H1 (cell line): ENCODE data around the gene SPTSSB. TPM values are rescaled to one million over a fixed set of nuclear protein-coding genes. Genes with fewer than 3 reads are reported as not detected.

Experiments
- CTCF ChIA-PET: fragments of 300-600 bp; sonication (Branson Sonifier 250); formaldehyde crosslinking; loops from one replicate; lab custom pipeline; 2021; ENCODE audit not compliant: partially characterized antibody; lab: Charles Lee
- POLR2A ChIA-PET: fragments of 300-600 bp; sonication (Branson Sonifier 250); formaldehyde crosslinking; loops from one replicate; lab custom pipeline; 2021; ENCODE audit warnings: inconsistent platforms; ENCODE audit not compliant: partially characterized antibody; lab: Charles Lee
- DNase-seq, 2 experiments: peaks; one replicate each; pipeline versions ENCODE4 v3.0.0 to v3.0.0-alpha.2; 2010 to 2022; ENCODE audit warnings: low spot score in 2 of 2, low read depth in 1 of 2, mixed read lengths in 1 of 2
- FAIRE-seq: peaks from 2 replicates; lab custom pipeline; 2011; peaks lifted over from hg19 to GRCh38; lab: Jason Lieb, UNC
- H2AFZ ChIP-seq: 2 replicates; pipeline ENCODE4 v1.8.1; 2012; ENCODE audit warnings: low read length, inconsistent platforms
- H2AK5ac ChIP-seq: 2 replicates; pipeline ENCODE4 v1.6.1; 2013; ENCODE audit warnings: low read depth, low read length
- H2BK120ac ChIP-seq: replicated peaks from 2 replicates; pipeline ENCODE3; 2013; ENCODE audit warnings: low read depth, low read length, inconsistent platforms
- H2BK12ac ChIP-seq: 2 replicates; pipeline ENCODE4 v1.6.1; 2013; ENCODE audit warnings: low read depth, low read length
- H2BK15ac ChIP-seq: 2 replicates; pipeline ENCODE4 v1.6.1; 2013; ENCODE audit warnings: low read length
- H2BK20ac ChIP-seq: 2 replicates; pipeline ENCODE4 v1.6.1; 2013; ENCODE audit warnings: low read length
- H2BK5ac ChIP-seq: 2 replicates; pipeline ENCODE4 v1.6.1; 2013; ENCODE audit warnings: low read depth, low read length
- H3K14ac ChIP-seq: 2 replicates; pipeline ENCODE4 v1.6.1; 2013; ENCODE audit warnings: inconsistent platforms; ENCODE audit not compliant: insufficient read length
- H3K18ac ChIP-seq: 2 replicates; pipeline ENCODE4 v1.6.1; 2013; ENCODE audit warnings: low read length; ENCODE audit errors: extremely low read depth
- H3K23ac ChIP-seq: 2 replicates; pipeline ENCODE4 v1.6.1; 2013; ENCODE audit warnings: inconsistent platforms; ENCODE audit not compliant: insufficient read length
- H3K23me2 ChIP-seq: 2 replicates; pipeline ENCODE4 v1.6.1; 2013; ENCODE audit warnings: low read depth, low read length
- H3K27ac ChIP-seq: 2 replicates; pipeline ENCODE4 v1.6.1; 2011; ENCODE audit warnings: low read depth, low read length, inconsistent platforms
- H3K27me3 ChIP-seq, 4 experiments: replicated peaks in 1 of 4; 1 replicate in 1 of 4; 2 replicates in 3 of 4; pipeline versions ENCODE4 v1.6.1 to v1.8.1; 2011 to 2013; ENCODE audit warnings: low read length in 3 of 4, mild to moderate bottlenecking in 3 of 4, inconsistent platforms in 2 of 4, mixed read lengths in 2 of 4, moderate library complexity in 1 of 4; ENCODE audit not compliant: control insufficient read depth in 3 of 4, insufficient read depth in 3 of 4; ENCODE audit errors: extremely low read depth in 1 of 4
- H3K36me3 ChIP-seq, 4 experiments: 2 replicates each; pipeline versions ENCODE4 v1.6.1 to v1.8.1; 2011 to 2013; ENCODE audit warnings: mild to moderate bottlenecking in 4 of 4, low read length in 3 of 4, moderate library complexity in 2 of 4, control low read depth in 1 of 4, inconsistent platforms in 1 of 4; ENCODE audit not compliant: insufficient read depth in 4 of 4, control insufficient read depth in 2 of 4
- H3K4ac ChIP-seq: replicated peaks from 2 replicates; pipeline ENCODE3; 2013; ENCODE audit warnings: low read length, low read depth, mixed read lengths, inconsistent platforms; ENCODE audit not compliant: insufficient read length
- H3K4me1 ChIP-seq, 4 experiments: replicated peaks in 1 of 4; 1 replicate in 1 of 4; 2 replicates in 3 of 4; pipeline versions ENCODE4 v1.6.1 to v1.8.1; 2011 to 2013; ENCODE audit warnings: low read length in 3 of 4, inconsistent platforms in 2 of 4, mixed read lengths in 1 of 4; ENCODE audit not compliant: insufficient read depth in 4 of 4, control insufficient read depth in 3 of 4
- H3K4me2 ChIP-seq, 2 experiments: 2 replicates each; pipeline versions ENCODE4 v1.6.1 to v1.8.1; 2011 to 2013; ENCODE audit warnings: low read depth in 2 of 2, low read length in 2 of 2, control low read depth in 1 of 2, inconsistent platforms in 1 of 2, mild to moderate bottlenecking in 1 of 2; ENCODE audit not compliant: insufficient read depth in 1 of 2
- H3K4me3 ChIP-seq, 4 experiments: fragments of 200-600, 300-600 bp in 1 of 4; sonication (generic), shearing (Covaris generic), sonication (Bioruptor Twin) in 1 of 4; 2 replicates each; pipeline versions ENCODE4 v1.5.1 to v1.8.1; 2011 to 2016; ENCODE audit warnings: low read length in 4 of 4, low read depth in 3 of 4, control low read depth in 2 of 4, inconsistent platforms in 2 of 4, mild to moderate bottlenecking in 2 of 4, mixed read lengths in 1 of 4, moderate library complexity in 1 of 4; ENCODE audit not compliant: insufficient read depth in 2 of 4; ENCODE audit errors: extremely low read depth in 1 of 4
- H3K56ac ChIP-seq: replicated peaks from 2 replicates; pipeline ENCODE3; 2013; ENCODE audit warnings: low read depth, mild to moderate bottlenecking, mixed read lengths, low read length, inconsistent platforms; ENCODE audit not compliant: insufficient read length
- H3K79me1 ChIP-seq: 2 replicates; pipeline ENCODE4 v1.6.1; 2013; ENCODE audit warnings: low read depth, low read length, control low read depth
- H3K79me2 ChIP-seq, 2 experiments: 2 replicates each; pipeline versions ENCODE4 v1.6.1 to v1.8.1; 2012 to 2013; ENCODE audit warnings: low read length in 2 of 2, mild to moderate bottlenecking in 2 of 2, inconsistent platforms in 1 of 2; ENCODE audit not compliant: insufficient read depth in 2 of 2, control insufficient read depth in 1 of 2
- H3K9ac ChIP-seq, 4 experiments: replicated peaks in 1 of 4; 1 replicate in 1 of 4; 2 replicates in 3 of 4; pipeline versions ENCODE4 v1.6.1 to v1.8.1; 2011 to 2013; ENCODE audit warnings: low read depth in 3 of 4, low read length in 3 of 4, control low read depth in 2 of 4, mild to moderate bottlenecking in 2 of 4, moderate library complexity in 2 of 4, inconsistent platforms in 1 of 4; ENCODE audit errors: extremely low read depth in 1 of 4
- H3K9me3 ChIP-seq, 2 experiments: 2 replicates each; pipeline versions ENCODE4 v1.6.1 to v1.8.1; 2012 to 2013; ENCODE audit warnings: mild to moderate bottlenecking in 2 of 2, moderate library complexity in 2 of 2, control low read depth in 1 of 2, inconsistent platforms in 1 of 2, low read depth in 1 of 2, low read length in 1 of 2, mixed read lengths in 1 of 2; ENCODE audit not compliant: insufficient read depth in 2 of 2
- H4K20me1 ChIP-seq, 2 experiments: replicated peaks in 1 of 2; 2 replicates each; pipeline versions ENCODE3 to v1.8.1; 2011 to 2013; ENCODE audit warnings: inconsistent platforms in 2 of 2, low read length in 2 of 2, mild to moderate bottlenecking in 1 of 2; ENCODE audit not compliant: insufficient read depth in 2 of 2, control insufficient read depth in 1 of 2
- H4K5ac ChIP-seq: 2 replicates; pipeline ENCODE4 v1.6.1; 2013; ENCODE audit warnings: low read length, low read depth, mixed read lengths, inconsistent platforms; ENCODE audit not compliant: insufficient read length
- H4K8ac ChIP-seq: 2 replicates; pipeline ENCODE4 v1.8.0; 2013; ENCODE audit warnings: mild to moderate bottlenecking, moderate library complexity, low read length, inconsistent platforms; ENCODE audit not compliant: insufficient read depth; ENCODE audit errors: extremely low read depth
- H4K91ac ChIP-seq: replicated peaks from 2 replicates; pipeline ENCODE3; 2013; ENCODE audit warnings: low read length, mixed read lengths, inconsistent platforms; ENCODE audit not compliant: insufficient read length
- BCL11A ChIP-seq, 2 experiments: IDR thresholded peaks; one replicate each; pipeline ENCODE4 v1.6.1; 2011; ENCODE audit warnings: low read depth in 2 of 2, low read length in 2 of 2, mild to moderate bottlenecking in 2 of 2
- CHD2 ChIP-seq: IDR thresholded peaks from 2 replicates; pipeline ENCODE4 v1.6.1; 2012; ENCODE audit warnings: low read length, improper control_type of control experiment
- CREB1 ChIP-seq: IDR thresholded peaks from 2 replicates; pipeline ENCODE4 v1.6.1; 2012; ENCODE audit warnings: inconsistent platforms
- EP300 ChIP-seq, 2 experiments: IDR thresholded peaks; 1 replicate in 1 of 2; 2 replicates in 1 of 2; pipeline ENCODE4 v1.6.1; 2011 to 2012; ENCODE audit warnings: low read depth in 2 of 2, low read length in 2 of 2, mild to moderate bottlenecking in 2 of 2, borderline replicate concordance in 1 of 2, inconsistent platforms in 1 of 2, moderate library complexity in 1 of 2
- HDAC2 ChIP-seq, 2 experiments: fragments of 300-600 bp in 1 of 2; sonication (generic) in 1 of 2; IDR thresholded peaks; 2 replicates each; pipeline ENCODE4 v1.6.1; 2011 to 2012; ENCODE audit warnings: low read depth in 2 of 2, low read length in 2 of 2, mild to moderate bottlenecking in 2 of 2, moderate library complexity in 2 of 2, borderline replicate concordance in 1 of 2, inconsistent platforms in 1 of 2
- JUN ChIP-seq: IDR thresholded peaks from 2 replicates; pipeline ENCODE4 v1.6.1; 2011; ENCODE audit warnings: low read depth, mild to moderate bottlenecking, improper control_type of control experiment, low read length
- KDM5A ChIP-seq: fragments of 200-600 bp; IDR thresholded peaks from 2 replicates; pipeline ENCODE4 v1.7.1; 2012; ENCODE audit warnings: mild to moderate bottlenecking, low read length, inconsistent platforms, mixed read lengths
- NANOG ChIP-seq: IDR thresholded peaks from 2 replicates; pipeline ENCODE4 v1.6.1; 2011; ENCODE audit warnings: low read length, low read depth, mild to moderate bottlenecking, inconsistent platforms; ENCODE audit not compliant: insufficient read depth, poor library complexity, severe bottlenecking
- POLR2AphosphoS5 ChIP-seq: IDR thresholded peaks from 2 replicates; pipeline ENCODE4 v1.6.1; 2011; ENCODE audit warnings: low read depth, low read length
- POU5F1 ChIP-seq: IDR thresholded peaks from 2 replicates; pipeline ENCODE4 v1.6.1; 2011; ENCODE audit warnings: low read depth, mild to moderate bottlenecking, low read length, moderate library complexity
- RNF2 ChIP-seq: fragments of 200-900, 300-1000 bp; sonication (generic); IDR thresholded peaks from 2 replicates; pipeline ENCODE4 v1.7.1; 2016; ENCODE audit warnings: borderline replicate concordance, low read depth, mild to moderate bottlenecking, antibody characterized with exemption, low read length; ENCODE audit not compliant: poor library complexity, severe bottlenecking; ENCODE audit errors: missing control alignments
- RXRA ChIP-seq: IDR thresholded peaks from 2 replicates; pipeline ENCODE4 v1.6.1; 2011; ENCODE audit warnings: low read depth, mild to moderate bottlenecking, low read length, moderate library complexity; ENCODE audit not compliant: insufficient read depth
- SIN3A ChIP-seq, 2 experiments: IDR thresholded peaks in 1 of 2; conservative IDR thresholded peaks in 1 of 2; 2 replicates each; pipeline ENCODE4 v1.6.1; 2011 to 2012; ENCODE audit warnings: low read length in 2 of 2, improper control_type of control experiment in 1 of 2, low read depth in 1 of 2, mild to moderate bottlenecking in 1 of 2
- TAF1 ChIP-seq: IDR thresholded peaks from 2 replicates; pipeline ENCODE4 v1.6.1; 2011; ENCODE audit warnings: mild to moderate bottlenecking, low read depth, low read length
- WGBS, 2 experiments: shearing (Covaris generic) in 1 of 2; methylation state at CpG; one replicate each; pipeline versions ENCODE4 v1.1.6 to v1.1.7; 2013 to 2015; ENCODE audit warnings: low lambda C conversion rate in 2 of 2, mixed read lengths in 2 of 2, inconsistent platforms in 1 of 2, low coverage in 1 of 2, missing lambda C conversion rate in 1 of 2; ENCODE audit not compliant: insufficient replicate concordance in 2 of 2, insufficient coverage in 1 of 2, insufficient read length in 1 of 2; ENCODE audit errors: extremely low coverage in 1 of 2, missing lambda C conversion rate in 1 of 2; 5-methylcytosine and 5-hydroxymethylcytosine counted together
- polyA plus RNA-seq, 7 experiments: library from polyadenylated mRNA; depleted of rRNA in 3 of 7; stranded (reverse) in 5 of 7; unstranded in 2 of 7; fragments of >200 nt in 5 of 7; fragments of 200-250 nt in 2 of 7; gene quantifications; 1 replicate in 5 of 7; 2 replicates in 1 of 7; 4 replicates in 1 of 7; pipeline versions ENCODE4 v1.2.1 to v1.2.3, GENCODE V29; 2011 to 2013; ENCODE audit warnings: missing spikeins in 2 of 7, mixed read lengths in 2 of 7
- total RNA-seq: library from RNA; stranded (reverse); fragmentation: NEBNext Ultra II Directional; extraction: Animal tissue kit (Norgen Biotek cat#: 25700); gene quantifications from 2 replicates; pipeline ENCODE4 v1.2.1, GENCODE V29; 2021

The SPTSSB gene
- total and polyA plus RNA-seq, 2 of the 8 experiments (the other 6 are each of a cell fraction or from before 2014, with no cell fraction given) = 33.4 to 52.5 TPM

- DNase-seq = no peak
- H2AFZ ChIP-seq = no peak overlapping the region
- H3K27ac ChIP-seq = no peak overlapping the region
- 84% methylated on average over 3 of the region's 3 CpGs; no CpG with 5 or more reads in 1 of the 2 experiments for WGBS, 2 experiments
- H2AK5ac ChIP-seq = no peak overlapping the region
- H3K36me3 ChIP-seq = no peaks in the 10 kb centered on the region
- no peaks in the 10 kb centered on the region for H3K27me3 ChIP-seq
- H3K23ac ChIP-seq = no peak overlapping the region
- no peaks in the 10 kb centered on the region for H3K4me1 ChIP-seq
- no peak overlapping the region for H3K4me3 ChIP-seq
- H3K4me2 ChIP-seq = no peak overlapping the region
- H3K14ac ChIP-seq = no peak overlapping the region
- H3K9me3 ChIP-seq = no peaks in the 10 kb centered on the region
- H4K91ac ChIP-seq = no peak overlapping the region
- no peak overlapping the region for H4K5ac ChIP-seq
- H2BK15ac ChIP-seq = no peak overlapping the region
- H3K79me1 ChIP-seq = no peaks in the 10 kb centered on the region
- H3K9ac ChIP-seq = no peak overlapping the region
- H2BK20ac ChIP-seq = no peak overlapping the region
- H3K23me2 ChIP-seq = no peaks in the 10 kb centered on the region
- H3K18ac ChIP-seq = no peak overlapping the region
- no peak overlapping the region for H2BK5ac ChIP-seq
- H3K79me2 ChIP-seq = no peaks in the 10 kb centered on the region
- ChIA-PET CTCF (no interaction called here), POLR2A (interaction anchor here (0.7 kb wide), 1 partner anchor 29 kb away, joined by 3 read pairs; no protein-coding TSS in a partner anchor)
- no peak overlapping the region for H2BK120ac ChIP-seq
- H2BK12ac ChIP-seq = no peak overlapping the region
- H4K20me1 ChIP-seq = no peaks in the 10 kb centered on the region
- FAIRE-seq = no peak
- H3K4ac ChIP-seq = no peak overlapping the region
- no peak overlapping the region for H4K8ac ChIP-seq
- H3K56ac ChIP-seq = no peak overlapping the region
- no peak for TF ChIP-seq SIN3A (conservative IDR thresholded peaks at IDR 0.05 in 1 of 2, IDR thresholded peaks at IDR 0.05 in 1 of 2; ENCODE audit: low read depth in 1 of 2, low read length in 2 of 2)
- no peak for TF ChIP-seq NANOG
- TF ChIP-seq RNF2 = no peak
- TF ChIP-seq RXRA = no peak
- no peak for TF ChIP-seq CREB1
- no peak for TF ChIP-seq POLR2AphosphoS5
- no peak for TF ChIP-seq POU5F1
- no peak for TF ChIP-seq EP300 (IDR thresholded peaks at IDR 0.05; ENCODE audit: borderline replicate concordance in 1 of 2, low read depth in 2 of 2, low read length in 2 of 2)
- no peak for TF ChIP-seq BCL11A (IDR thresholded peaks at IDR 0.05; ENCODE audit: low read depth in 2 of 2, low read length in 2 of 2)
- TF ChIP-seq JUN = no peak
- no peak for TF ChIP-seq HDAC2 (IDR thresholded peaks at IDR 0.05; ENCODE audit: borderline replicate concordance in 1 of 2, low read depth in 2 of 2, low read length in 2 of 2)
- TF ChIP-seq TAF1 = no peak
- TF ChIP-seq KDM5A = no peak
- TF ChIP-seq CHD2 = no peak
Measured at GRCh38 chr3:161342629-161343028, 28.7 kb downstream of the SPTSSB start.
